Stimulated activated effector memory CD8-positive, alpha-beta T cell treated with anti-CD3 and anti-CD28 coated beads, Interleukin-12 subunit alpha, Interleukin-12 subunit beta, amount 100 ng/mL, for 72 hours (primary cell): ENCODE results near the gene SPATA25.
"Not testable (repeated sequence)": the region's sequence is repeated elsewhere in the genome, so short reads cannot be mapped to it uniquely, and the experiment has no call there.

Experiments
- ATAC-seq: fragments of 150-1000 bp; cut with Tn5 transposase; 2 replicates; pipeline ENCODE4 v1.10.0; 2021
- DNase-seq, 2 donors: peaks; one replicate each; pipeline ENCODE4 v3.0.0; 2021 to 2022; ENCODE audit warnings: low spot score in 2 of 2
- H3K27ac Mint-ChIP-seq: one replicate; pipeline ENCODE4 v1.8.0; 2022; ENCODE audit warnings: mild to moderate bottlenecking, mixed read lengths
- H3K36me3 Mint-ChIP-seq: one replicate; pipeline ENCODE4 v1.8.0; 2022; ENCODE audit warnings: mild to moderate bottlenecking, mixed read lengths
- H3K4me1 Mint-ChIP-seq: one replicate; pipeline ENCODE4 v1.8.0; 2022; ENCODE audit warnings: mixed read lengths
- H3K4me3 Mint-ChIP-seq: one replicate; pipeline ENCODE4 v1.8.0; 2022; ENCODE audit warnings: mild to moderate bottlenecking, mixed read lengths
- H3K9me3 Mint-ChIP-seq: one replicate; pipeline ENCODE4 v1.8.0; 2022; ENCODE audit warnings: mixed read lengths

SPATA25 gene

DNA sequence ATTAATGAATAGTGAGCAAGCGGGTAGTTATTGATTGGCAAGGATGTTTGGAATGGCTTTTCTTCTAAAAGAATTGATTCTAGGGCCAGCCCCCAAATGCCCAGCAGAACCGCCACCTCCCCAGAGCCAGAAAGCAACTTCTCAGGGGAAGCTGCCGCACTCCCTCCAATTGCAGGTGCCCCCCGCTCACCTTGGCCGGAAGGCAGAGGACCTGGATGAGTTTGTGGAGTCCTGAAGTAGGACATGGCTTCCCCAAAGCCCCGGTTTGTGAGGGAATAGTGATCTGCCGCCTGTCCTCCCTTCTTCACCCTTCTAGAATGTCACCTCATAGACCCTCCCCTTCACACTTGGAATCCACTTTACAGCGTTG is at the start of gene SPATA25:
SPATA25 (minus strand) TSS at position 277 of the 370 bp plus-strand sequence; CDS start at position 245, 32 bp downstream.
- DNase-seq (no peak), ATAC-seq (no peak)
- H3K9me3 Mint-ChIP-seq: no peaks in the 10 kb centered on the region
- H3K36me3 Mint-ChIP-seq: peaks cover 24% of the 10 kb centered on the region
- H3K4me1 Mint-ChIP-seq: peaks cover 48% of the 10 kb centered on the region
- no peak within 1 kb of the TSS for H3K4me3 Mint-ChIP-seq
- H3K27ac Mint-ChIP-seq: no peak within 1 kb of the TSS

- no peaks in the 10 kb centered on the region for H3K9me3 Mint-ChIP-seq
- peak overlapping the region; percentile 98 for H3K4me3 Mint-ChIP-seq
- peaks cover 26% of the 10 kb centered on the region for H3K4me1 Mint-ChIP-seq
- ATAC-seq (peak; percentile 1), DNase-seq (no peak)
- peaks cover 63% of the 10 kb centered on the region for H3K36me3 Mint-ChIP-seq
- H3K27ac Mint-ChIP-seq: peak overlapping the region; percentile 99
These were observed 48.1 kb upstream of the SPATA25 start for GRCh38 chr20:45935416-45936046.

DNA sequence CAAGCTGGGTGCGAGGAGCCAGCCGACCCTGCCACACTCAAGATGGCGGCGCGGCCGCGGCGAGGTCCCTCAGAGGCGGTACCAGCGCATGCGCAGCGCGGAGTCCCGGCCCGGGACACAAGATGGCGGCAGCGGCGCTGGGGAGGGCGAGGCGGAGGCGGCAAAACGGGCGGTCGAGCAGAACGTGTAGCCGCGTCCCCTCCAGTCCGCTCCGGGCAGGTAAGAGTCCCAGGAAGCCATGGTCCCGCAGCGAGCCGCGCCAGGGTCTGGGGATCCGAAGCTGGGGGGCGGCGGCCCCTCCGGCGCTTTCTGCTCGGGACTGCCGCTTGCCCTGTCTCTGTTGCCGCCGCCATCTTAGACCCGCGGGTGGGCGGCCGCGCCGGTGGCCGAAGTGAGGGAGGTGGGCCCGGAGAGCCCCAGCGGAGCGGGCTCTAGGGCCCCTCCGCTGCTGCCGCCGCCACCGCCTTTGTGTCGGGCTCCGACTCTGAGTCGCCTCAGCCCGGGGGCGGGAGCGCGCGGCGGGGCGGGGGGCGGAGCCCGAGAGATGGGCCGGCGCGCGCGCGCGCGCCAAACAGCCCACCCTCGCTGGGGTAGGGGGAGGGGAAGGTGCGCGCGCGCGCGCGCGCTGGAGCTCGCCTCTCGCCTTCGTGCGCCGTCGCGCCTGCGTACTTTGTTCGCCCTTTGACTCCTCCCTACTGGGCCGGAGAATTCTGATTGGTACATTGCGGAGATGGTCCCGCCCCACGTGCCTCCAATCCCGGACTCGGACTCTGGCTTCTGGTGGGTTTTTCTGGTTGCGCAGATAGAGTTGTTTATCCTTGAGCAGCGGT is 47.4 kb upstream of the SPATA25 start, which contains the start of gene PCIF1:
PCIF1 (plus strand) TSS at position 98 of the 830 bp plus-strand sequence. CDS start 4,317 bp downstream, outside the sequence.
- H3K36me3 Mint-ChIP-seq: peaks cover 56% of the 10 kb centered on the region
- H3K9me3 Mint-ChIP-seq: no peaks in the 10 kb centered on the region
- H3K4me3 Mint-ChIP-seq: peak within 1 kb of the TSS; percentile 98
- peak; percentile 85 for ATAC-seq
- DNase-seq: peak; percentile 98 to 99
- peak within 1 kb of the TSS; percentile 99 for H3K27ac Mint-ChIP-seq
- peaks cover 26% of the 10 kb centered on the region for H3K4me1 Mint-ChIP-seq

- DNase-seq (no peak), ATAC-seq (peak; percentile 31)
- Mint-ChIP-seq H3K27ac (peak overlapping the region; percentile 99), H3K9me3 (no peaks in the 10 kb centered on the region), H3K4me1 (peaks cover 26% of the 10 kb centered on the region), H3K36me3 (peaks cover 49% of the 10 kb centered on the region), H3K4me3 (peak overlapping the region; percentile 98)
These were observed 46.7 kb upstream of the SPATA25 start for GRCh38 chr20:45934046-45934585.

DNA sequence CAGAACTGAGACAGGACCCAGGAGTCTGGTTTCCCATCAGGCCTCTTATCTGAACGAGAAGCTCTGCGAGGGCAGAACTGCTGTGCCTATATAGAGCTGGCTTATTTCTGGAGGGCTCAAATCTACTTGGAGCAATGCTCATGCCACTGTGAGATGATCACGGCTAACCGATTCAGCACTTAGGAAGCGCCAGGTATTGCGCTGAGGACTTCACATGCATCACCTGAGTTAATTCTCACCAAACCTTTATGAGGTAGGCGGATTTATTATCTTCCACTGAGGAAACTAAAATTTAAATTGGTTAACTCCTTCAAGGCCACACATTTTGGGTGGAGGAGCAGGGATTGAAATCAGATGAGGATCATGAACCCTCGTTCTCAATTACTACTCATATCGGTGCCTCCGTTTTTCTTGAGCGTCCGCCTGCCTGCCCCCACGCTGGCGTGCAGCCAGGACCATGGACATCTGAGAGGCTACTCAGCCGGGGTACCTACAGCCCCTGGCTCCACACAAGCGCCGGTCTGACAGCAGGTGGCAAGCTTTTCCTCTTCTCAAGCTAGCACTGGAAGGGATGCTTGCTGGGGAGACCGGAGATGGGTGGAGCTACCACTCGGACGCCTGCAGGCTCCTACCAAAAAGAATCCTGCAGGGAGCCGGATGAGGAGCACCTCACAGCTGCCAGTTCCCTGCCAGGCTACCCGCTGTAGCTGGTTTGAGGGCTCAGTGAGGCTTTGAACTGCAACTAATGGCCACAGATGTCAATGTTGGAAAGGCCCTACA is 46.0 kb upstream of the SPATA25 start:
- peaks cover 21% of the 10 kb centered on the region for H3K4me1 Mint-ChIP-seq
- peak overlapping the region; percentile 98 for H3K4me3 Mint-ChIP-seq
- peak overlapping the region; percentile 99 for H3K27ac Mint-ChIP-seq
- no peaks in the 10 kb centered on the region for H3K9me3 Mint-ChIP-seq
- DNase-seq (peak; percentile 35 to 80), ATAC-seq (peak; percentile 20)
- peaks cover 43% of the 10 kb centered on the region for H3K36me3 Mint-ChIP-seq

DNA sequence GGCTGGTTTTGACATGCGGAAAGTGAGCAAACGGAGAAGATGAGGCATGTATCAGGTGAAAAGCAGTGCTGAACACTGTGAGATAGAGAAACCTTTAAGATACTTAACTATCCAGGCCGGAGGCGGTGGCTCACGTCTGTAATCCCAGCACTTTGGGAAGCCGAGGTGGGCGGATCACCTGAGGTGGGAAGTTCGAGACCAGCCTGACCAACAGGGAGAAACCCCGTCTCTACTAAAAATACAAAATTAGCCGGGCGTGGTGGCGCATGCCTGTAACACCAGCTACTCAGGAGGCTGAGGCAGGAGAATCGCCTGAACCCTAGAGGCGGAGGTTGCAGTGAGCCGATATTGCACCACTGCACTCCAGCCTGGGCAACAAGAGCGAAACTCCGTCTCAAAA is 44.3 kb upstream of the SPATA25 start:
- H3K9me3 Mint-ChIP-seq, ATAC-seq, H3K4me1 Mint-ChIP-seq, H3K27ac Mint-ChIP-seq, DNase-seq, H3K4me3 Mint-ChIP-seq: not testable (repeated sequence)
- H3K36me3 Mint-ChIP-seq: peaks cover 25% of the 10 kb centered on the region

DNA sequence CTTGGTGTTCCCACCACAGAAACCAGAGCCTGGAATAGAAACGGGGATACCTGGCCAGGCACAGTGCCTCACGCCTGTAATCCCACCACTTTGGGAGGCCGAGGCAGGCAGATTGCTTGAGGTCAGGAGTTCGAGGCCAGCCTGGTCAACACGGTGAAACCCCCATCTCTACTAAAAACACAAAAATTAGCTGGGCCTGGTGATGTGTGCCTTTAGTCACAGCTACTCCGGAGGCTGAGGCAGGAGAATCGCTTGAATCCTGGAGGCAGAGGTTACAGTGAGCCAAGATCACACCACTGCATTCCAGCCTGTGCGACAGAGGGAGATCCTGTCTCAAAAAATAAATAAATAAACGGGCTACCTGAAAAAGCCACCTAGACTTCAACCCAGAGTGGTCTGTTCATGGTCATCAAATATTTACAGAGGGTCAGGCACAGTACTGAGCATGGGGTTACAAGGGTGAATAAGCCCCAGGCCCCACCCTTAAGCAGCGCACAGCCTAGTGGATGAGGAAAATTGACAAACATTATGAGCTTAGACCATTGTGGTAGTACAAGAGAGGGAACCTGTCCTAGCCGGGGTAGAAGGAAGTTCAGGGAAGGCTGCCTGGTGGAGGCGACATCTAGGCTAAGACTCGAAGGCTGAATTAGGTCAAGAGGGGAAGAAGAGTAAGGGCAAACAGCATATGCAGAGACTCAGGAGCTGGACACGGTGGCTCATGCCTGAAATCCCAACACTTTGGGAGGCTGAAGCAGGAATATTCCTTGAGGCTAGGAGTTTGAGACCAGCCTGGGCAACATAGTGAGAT is 39.9 kb upstream of the SPATA25 start:
- Mint-ChIP-seq H3K9me3 (no peaks in the 10 kb centered on the region), H3K4me3 (no peak overlapping the region), H3K27ac (peak overlapping the region; percentile 50), H3K4me1 (no peaks in the 10 kb centered on the region), H3K36me3 (no peaks in the 10 kb centered on the region)
- ATAC-seq: no peak
- DNase-seq: no peak

- H3K36me3 Mint-ChIP-seq: no peaks in the 10 kb centered on the region
- DNase-seq (no peak), ATAC-seq (no peak)
- H3K27ac Mint-ChIP-seq: no peak overlapping the region
- no peaks in the 10 kb centered on the region for H3K9me3 Mint-ChIP-seq
- H3K4me1 Mint-ChIP-seq: peaks cover 3% of the 10 kb centered on the region
- no peak overlapping the region for H3K4me3 Mint-ChIP-seq
These were observed 39.3 kb upstream of the SPATA25 start for GRCh38 chr20:45926731-45927070.

GRCh38 chr20:45925821-45926506 is 38.5 kb upstream of the SPATA25 start:
- Mint-ChIP-seq H3K27ac (peak overlapping the region; percentile 26), H3K9me3 (no peaks in the 10 kb centered on the region), H3K4me3 (no peak overlapping the region), H3K36me3 (no peaks in the 10 kb centered on the region), H3K4me1 (peaks cover 6% of the 10 kb centered on the region)
- ATAC-seq (no peak), DNase-seq (no peak)

GRCh38 chr20:45924391-45925261 is 37.2 kb upstream of the SPATA25 start:
- no peak for DNase-seq

GRCh38 chr20:45921337-45922189 is 34.1 kb upstream of the SPATA25 start:
- peaks cover 6% of the 10 kb centered on the region for H3K4me1 Mint-ChIP-seq
- no peak overlapping the region for H3K27ac Mint-ChIP-seq
- H3K36me3 Mint-ChIP-seq: no peaks in the 10 kb centered on the region
- DNase-seq: no peak
- H3K4me3 Mint-ChIP-seq: no peak overlapping the region
- no peaks in the 10 kb centered on the region for H3K9me3 Mint-ChIP-seq
- ATAC-seq: peak; percentile 60

More at GRCh38 chr20:45924391-45925261, 37.2 kb upstream of the SPATA25 start:
- H3K36me3 Mint-ChIP-seq: no peaks in the 10 kb centered on the region
- peaks cover 6% of the 10 kb centered on the region for H3K4me1 Mint-ChIP-seq
- no peak overlapping the region for H3K4me3 Mint-ChIP-seq
- no peak for ATAC-seq
- H3K27ac Mint-ChIP-seq: peak overlapping the region; percentile 26
- H3K9me3 Mint-ChIP-seq: no peaks in the 10 kb centered on the region

DNA sequence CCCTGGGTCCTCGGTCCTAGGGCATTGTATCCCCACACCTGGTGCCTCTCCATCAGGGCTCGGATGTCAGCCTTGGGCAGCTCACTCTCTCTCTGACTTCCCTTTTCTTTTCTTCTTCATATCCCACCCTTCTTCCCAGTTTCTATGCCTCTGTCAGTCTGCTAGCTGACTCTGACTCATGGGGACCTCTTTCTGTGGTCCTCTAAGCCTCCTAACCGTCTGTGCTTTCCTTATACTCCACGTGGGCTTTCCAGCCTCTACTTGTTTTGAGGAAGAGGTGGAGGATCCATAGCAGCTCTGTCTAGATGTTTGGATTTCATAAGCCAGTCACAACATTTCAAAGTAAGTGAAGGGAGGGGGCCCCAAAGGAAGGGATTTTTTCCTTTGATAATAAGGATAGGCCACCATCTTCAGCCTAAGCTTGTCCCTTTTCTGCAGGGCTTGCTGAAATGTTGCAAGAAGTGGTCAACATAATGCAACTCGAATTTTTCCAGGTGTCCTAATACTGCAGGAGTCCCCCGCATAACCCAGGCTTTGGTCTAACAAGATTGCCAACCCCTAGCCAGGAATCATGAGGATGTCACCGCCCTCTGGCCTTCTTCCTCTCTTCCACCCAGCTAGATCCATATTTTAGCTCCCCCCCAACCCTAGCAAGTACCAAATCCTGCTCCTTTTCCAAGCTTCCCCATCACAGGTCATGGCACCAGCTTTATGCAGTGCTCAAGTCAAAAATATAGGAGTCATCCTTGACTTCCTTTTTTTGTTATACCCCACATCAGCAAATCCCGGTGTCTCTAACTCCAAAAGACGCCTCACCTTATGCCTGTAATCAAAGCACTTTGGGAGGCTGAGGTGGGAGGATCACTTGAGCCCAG is 33.3 kb upstream of the SPATA25 start:
- no peak for ATAC-seq
- Mint-ChIP-seq H3K36me3 (no peaks in the 10 kb centered on the region), H3K27ac (no peak overlapping the region), H3K4me3 (no peak overlapping the region), H3K4me1 (peaks cover 6% of the 10 kb centered on the region), H3K9me3 (no peaks in the 10 kb centered on the region)
- no peak for DNase-seq
